GM12878 (cell line): ENCODE measurements around the gene KRTAP10-2. TPM values are rescaled to one million over a fixed set of nuclear protein-coding genes. Genes with fewer than 3 reads are reported as not detected.

ENCODE experiments used
- ATF3 ChIP-seq: IDR thresholded peaks from 2 replicates; pipeline ENCODE4 v1.6.1; 2011; ENCODE audit warnings: low read depth, mild to moderate bottlenecking, low read length, moderate library complexity, borderline replicate concordance; ENCODE audit errors: extremely low read depth
- ATF7 ChIP-seq: fragments of 450-650 bp; IDR thresholded peaks from 2 replicates; pipeline ENCODE4 v1.6.1; 2016; ENCODE audit warnings: low read depth, mild to moderate bottlenecking
- CUX1 ChIP-seq: IDR thresholded peaks from 2 replicates; pipeline ENCODE4 v1.6.1; 2012; ENCODE audit warnings: improper control_type of control experiment, low read depth, low read length; ENCODE audit not compliant: insufficient replicate concordance
- PAX5 ChIP-seq: IDR thresholded peaks from 2 replicates; pipeline ENCODE4 v1.6.1; 2011; ENCODE audit warnings: low read depth, low read length, borderline replicate concordance
- RBBP5 ChIP-seq: fragments of 200-600 bp; sonication (generic); conservative IDR thresholded peaks from 2 replicates; pipeline ENCODE4 v1.6.1; 2016
- SUPT20H ChIP-seq: IDR thresholded peaks from 2 replicates; pipeline ENCODE4 v1.6.1; 2011; ENCODE audit warnings: low read depth, mild to moderate bottlenecking, low read length, moderate library complexity, borderline replicate concordance; ENCODE audit not compliant: control insufficient read depth
- SUZ12 ChIP-seq: fragments of 200-600 bp; sonication (generic); IDR thresholded peaks from one replicate; pipeline ENCODE4 v1.6.1; 2018; ENCODE audit warnings: antibody characterized with exemption, mild to moderate bottlenecking; ENCODE audit not compliant: unreplicated experiment
- YY1 ChIP-seq: IDR thresholded peaks from 2 replicates; pipeline ENCODE4 v1.6.1; 2011; ENCODE audit warnings: low read depth, mild to moderate bottlenecking, low read length
- ZNF207 ChIP-seq: fragments of 450-650 bp; IDR thresholded peaks from 2 replicates; pipeline ENCODE4 v1.6.1; 2014; ENCODE audit warnings: antibody characterized with exemption, mild to moderate bottlenecking, borderline replicate concordance
- polyA plus RNA-seq, 11 experiments: library from polyadenylated mRNA; depleted of rRNA in 4 of 11; unstranded in 6 of 11; stranded (reverse) in 5 of 11; fragments of >200 nt; fragmentation: Nextera tagmentation in 4 of 11; fragmentation: Illumina TruSeq in 1 of 11; extraction: Ambion mirVana in 4 of 11; extraction: Trizol in 1 of 11; gene quantifications; 1 replicate in 1 of 11; 2 replicates in 10 of 11; pipeline versions ENCODE4 v1.2.1 to v1.2.3, GENCODE V29; 2011 to 2016; ENCODE audit warnings: inconsistent platforms in 2 of 11, missing spikeins in 2 of 11, low read depth in 1 of 11
- total RNA-seq, 4 experiments: library from RNA; depleted of rRNA in 3 of 4; stranded (reverse); fragments of >200 nt in 3 of 4; fragmentation: Illumina TruSeq in 1 of 4; extraction: Trizol in 1 of 4; gene quantifications; 2 replicates each; pipeline versions ENCODE4 v1.2.1 to v1.2.3, GENCODE V29; 2013 to 2021

KRTAP10-2 gene
- total and polyA plus RNA-seq, 10 of the 15 experiments (the other 5 are each of a cell fraction or from before 2014, with no cell fraction given) = not detected

GRCh38 chr21:44528634-44528995 is 22.7 kb downstream of the KRTAP10-2 start (continued):
- TF ChIP-seq CUX1 (no peak), YY1 (no peak), PAX5 (no peak), RBBP5 (no peak), ZNF207 (no peak), SUZ12 (no peak), ATF3 (no peak), ATF7 (no peak), SUPT20H (no peak)
